Heart left ventricle (tissue), 16 donors: ENCODE results near the gene EVC. TPM values are rescaled to one million over a fixed set of nuclear protein-coding genes. Genes with fewer than 3 reads are reported as not detected.

Source experiments
- ATAC-seq, 4 donors: fragments of 200-7000 bp; cut with Tn5 transposase; one replicate each; pipeline ENCODE4 v1.9.1; 2020 to 2022; ENCODE audit warnings: moderate library complexity in 4 of 4, mild to moderate bottlenecking in 3 of 4, moderate number of reproducible peaks in 1 of 4
- DNase-seq, 5 donors: peaks; one replicate each; pipeline ENCODE4 v3.0.0-alpha.2; 2020
- H3K27ac ChIP-seq, 12 donors: fragments of 200-600 bp; sonication (generic) in 4 of 12; one replicate each; pipeline versions ENCODE4 v1.5.0 to v1.8.0; 2016 to 2022; ENCODE audit warnings: mild to moderate bottlenecking in 2 of 12
- H3K27me3 ChIP-seq, 9 donors: fragments of 200-600 bp; sonication (generic) in 2 of 9; one replicate each; pipeline versions ENCODE4 v1.5.1 to v1.8.0; 2016 to 2022; ENCODE audit warnings: mild to moderate bottlenecking in 3 of 9
- H3K36me3 ChIP-seq, 9 donors: fragments of 200-600 bp; sonication (generic) in 2 of 9; one replicate each; pipeline versions ENCODE4 v1.5.0 to v1.8.0; 2018 to 2022; ENCODE audit warnings: mild to moderate bottlenecking in 2 of 9
- H3K4me1 ChIP-seq, 12 donors: fragments of 200-600 bp; sonication (generic) in 4 of 12; one replicate each; pipeline versions ENCODE4 v1.5.0 to v1.8.0; 2016 to 2022; ENCODE audit warnings: mild to moderate bottlenecking in 3 of 12
- H3K4me3 ChIP-seq, 12 donors: fragments of 200-600 bp; sonication (generic) in 4 of 12; one replicate each; pipeline versions ENCODE4 v1.5.0 to v1.8.0; 2017 to 2022; ENCODE audit warnings: mild to moderate bottlenecking in 9 of 12, moderate library complexity in 4 of 12
- H3K9me3 ChIP-seq, 12 donors: fragments of 200-600 bp; sonication (generic) in 4 of 12; one replicate each; pipeline versions ENCODE4 v1.5.0 to v1.8.0; 2016 to 2022; ENCODE audit warnings: mild to moderate bottlenecking in 1 of 12
- POLR2A ChIP-seq, 2 donors: fragments of 450-650 bp; IDR thresholded peaks; one replicate each; pipeline ENCODE4 v1.6.1; 2017; ENCODE audit warnings: antibody characterized with exemption in 2 of 2, mild to moderate bottlenecking in 2 of 2, moderate library complexity in 2 of 2
- WGBS, 4 donors: extraction: QIAGEN DNeasy Blood & Tissue Kit in 2 of 4; methylation state at CpG; one replicate each; pipeline versions ENCODE4 v1.1.5 to v1.1.7; 2013 to 2018; 5-methylcytosine and 5-hydroxymethylcytosine counted together
- intact Hi-C, 10 donors: fragments of 100-400 bp; cut with DNase I; formaldehyde crosslinking; loops; one replicate each; pipeline versions ENCODE4 v1.11.1 to v1.14.2; 2022
- polyA plus RNA-seq, 2 donors: library from polyadenylated mRNA; stranded (reverse); fragments of 200-250 nt; gene quantifications; one replicate each; pipeline ENCODE4 v1.2.3, GENCODE V29; 2013
- total RNA-seq, 9 donors: library from RNA; depleted of rRNA in 2 of 9; stranded (reverse); fragments of >200 nt in 2 of 9; fragmentation: NEBNext Ultra II Directional in 3 of 9; extraction: Animal tissue kit (Norgen Biotek cat#: 25700) in 3 of 9; gene quantifications; one replicate each; pipeline versions ENCODE4 v1.1.0 to v1.2.4, GENCODE V29; 2016 to 2023
- TF ChIP-seq, protein P1 (sequence below), 12 donors: fragments of 200-600 bp; sonication (generic) in 4 of 12; IDR thresholded peaks; one replicate each; pipeline versions ENCODE4 v1.5.0 to v1.8.0; 2018 to 2022; ENCODE audit warnings: antibody characterized with exemption in 12 of 12, mild to moderate bottlenecking in 5 of 12
- donor health status: ischemic (EF 13 %, LVEDD 7.1; RV severe dilation, severe dysfunction).
- donor health status: healthy with polysubstance abuse.
- donor health status: DM: no; HTN: yes; CAD: no.
- donor health status: DM: no; HTN: no; CAD: no.
- donor health status: ischemic (EF 25% LVEDD 6.9; RV normal size, moderate dysfunction).
- donor health status: ischemic (EF 25% LVEDD 5.7; RV mildly dilated, moderate dysfunction).
- donor health status: healthy.
- donor health status: DM: yes; HTN: yes; CAD: no.
- donor health status: ischemic (EF 35%, LVEDD 5.7; RV mildly dilated, moderate dysfunction).
- donor health status: nonischemic (EF 11% LVEDD 7.7; RV severe dilation, severe dysfunction).
- donor health status: DM: yes; HTN: yes; CAD: no.
- donor health status: PGD.
- donor health status: ischemic (EF 29% LVEDD 5.4; RV normal size, mild dysfunction).
- donor health status: nonischemic (EF 23%, LVEDD 6.1; RV moderate dilation, normal function).

Gene EVC
- total and polyA plus RNA-seq, 11 donors = 2.4 to 11.3 (median 4.1) TPM

- TF ChIP-seq POLR2A (IDR thresholded peaks at IDR 0.05) = no peak
- TF ChIP-seq, protein P1, sequence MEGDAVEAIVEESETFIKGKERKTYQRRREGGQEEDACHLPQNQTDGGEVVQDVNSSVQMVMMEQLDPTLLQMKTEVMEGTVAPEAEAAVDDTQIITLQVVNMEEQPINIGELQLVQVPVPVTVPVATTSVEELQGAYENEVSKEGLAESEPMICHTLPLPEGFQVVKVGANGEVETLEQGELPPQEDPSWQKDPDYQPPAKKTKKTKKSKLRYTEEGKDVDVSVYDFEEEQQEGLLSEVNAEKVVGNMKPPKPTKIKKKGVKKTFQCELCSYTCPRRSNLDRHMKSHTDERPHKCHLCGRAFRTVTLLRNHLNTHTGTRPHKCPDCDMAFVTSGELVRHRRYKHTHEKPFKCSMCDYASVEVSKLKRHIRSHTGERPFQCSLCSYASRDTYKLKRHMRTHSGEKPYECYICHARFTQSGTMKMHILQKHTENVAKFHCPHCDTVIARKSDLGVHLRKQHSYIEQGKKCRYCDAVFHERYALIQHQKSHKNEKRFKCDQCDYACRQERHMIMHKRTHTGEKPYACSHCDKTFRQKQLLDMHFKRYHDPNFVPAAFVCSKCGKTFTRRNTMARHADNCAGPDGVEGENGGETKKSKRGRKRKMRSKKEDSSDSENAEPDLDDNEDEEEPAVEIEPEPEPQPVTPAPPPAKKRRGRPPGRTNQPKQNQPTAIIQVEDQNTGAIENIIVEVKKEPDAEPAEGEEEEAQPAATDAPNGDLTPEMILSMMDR (IDR thresholded peaks at IDR 0.05) = no peak
- H3K27ac ChIP-seq = no peak overlapping the region
- H3K9me3 ChIP-seq = peaks cover 0 to 20% (median 7%) of the 10 kb centered on the region in 12 donors
- intact Hi-C loops = no loop called here
- no peaks in the 10 kb centered on the region for H3K27me3 ChIP-seq
- DNase-seq (no peak), ATAC-seq (no peak)
- peaks cover 0 to 2% (median 0%) of the 10 kb centered on the region in 12 donors for H3K4me1 ChIP-seq
- no peak overlapping the region for H3K4me3 ChIP-seq
- WGBS, 4 donors = 84 to 90% (median 88%) methylated on average over 4 of the region's 4 CpGs
- H3K36me3 ChIP-seq = peaks cover 0 to 23% (median 0%) of the 10 kb centered on the region in 9 donors
Observed at GRCh38 chr4:5717449-5718158, 6.6 kb downstream of the EVC start.

GRCh38 chr4:5718411-5718810 is 7.4 kb downstream of the EVC start:
- ATAC-seq (no peak), DNase-seq (no peak)
- Histone ChIP-seq H3K4me3 (no peak overlapping the region), H3K36me3 (peaks cover 0 to 26% (median 0%) of the 10 kb centered on the region in 9 donors), H3K27me3 (no peaks in the 10 kb centered on the region), H3K9me3 (peaks cover 0 to 20% (median 7%) of the 10 kb centered on the region in 12 donors), H3K4me1 (no peaks in the 10 kb centered on the region), H3K27ac (no peak overlapping the region)
- intact Hi-C loops = no loop called here
- no peak for TF ChIP-seq POLR2A (IDR thresholded peaks at IDR 0.05)
- TF ChIP-seq, protein P1 (IDR thresholded peaks at IDR 0.05) = no peak
- WGBS, 4 donors = 77 to 91% (median 80%) methylated on average over 4 of the region's 4 CpGs

GRCh38 chr4:5719350-5720055 is 8.5 kb downstream of the EVC start:
- H3K4me1 ChIP-seq = no peaks in the 10 kb centered on the region
- no peak overlapping the region for H3K4me3 ChIP-seq
- peaks cover 0 to 17% (median 7%) of the 10 kb centered on the region in 12 donors for H3K9me3 ChIP-seq
- intact Hi-C loops = no loop called here
- ATAC-seq (no peak), DNase-seq (no peak)
- TF ChIP-seq POLR2A (IDR thresholded peaks at IDR 0.05) = no peak
- TF ChIP-seq, protein P1 (IDR thresholded peaks at IDR 0.05) = no peak
- H3K36me3 ChIP-seq = peaks cover 0 to 32% (median 0%) of the 10 kb centered on the region in 9 donors
- H3K27ac ChIP-seq = no peak overlapping the region
- no peaks in the 10 kb centered on the region for H3K27me3 ChIP-seq
- 78 to 86% (median 84%) methylated on average over 7 of the region's 7 CpGs for WGBS, 4 donors

DNA sequence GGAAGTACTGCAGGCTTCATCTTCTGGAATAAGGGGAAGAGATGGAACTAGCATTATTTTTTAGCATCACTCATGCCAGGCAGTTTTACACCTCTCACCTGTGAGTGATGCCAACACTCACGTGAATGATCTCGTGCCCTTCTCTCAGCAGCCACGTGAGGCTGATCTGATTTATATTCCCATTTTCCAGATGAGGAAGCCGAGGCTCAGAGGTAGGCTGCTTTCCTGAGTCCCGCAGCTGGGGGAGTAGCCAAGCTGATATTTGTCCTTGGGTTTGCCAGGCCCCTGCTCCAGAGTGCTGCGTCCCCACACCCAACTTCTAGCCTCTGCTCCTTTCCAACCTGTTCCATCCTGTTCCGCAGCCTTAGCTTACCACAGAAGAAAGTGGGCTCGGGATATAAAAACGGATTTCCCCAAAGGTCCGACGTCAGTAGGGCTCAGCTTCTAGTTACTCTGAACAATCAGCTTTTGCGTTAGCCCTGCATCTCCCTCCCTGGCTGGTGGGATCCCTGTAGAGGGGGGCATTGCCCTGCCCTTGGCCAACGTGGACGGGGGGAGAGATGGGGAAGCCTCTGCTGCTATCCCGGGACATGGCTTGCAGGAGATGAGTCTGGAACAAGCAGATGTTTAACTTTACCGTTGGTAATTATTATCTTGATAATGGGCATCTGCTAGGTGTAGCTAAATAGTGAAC is 9.3 kb downstream of the EVC start:
- WGBS, 4 donors = 81 to 90% (median 87%) methylated on average over 15 to 16 of the region's 16 CpGs
- Histone ChIP-seq H3K9me3 (peaks cover 0 to 14% (median 2%) of the 10 kb centered on the region in 12 donors), H3K4me1 (no peaks in the 10 kb centered on the region), H3K36me3 (peaks cover 0 to 32% (median 0%) of the 10 kb centered on the region in 9 donors), H3K4me3 (no peak overlapping the region), H3K27ac (no peak overlapping the region), H3K27me3 (no peaks in the 10 kb centered on the region)
- DNase-seq = no peak
- TF ChIP-seq, protein P1 (IDR thresholded peaks at IDR 0.05) = no peak
- TF ChIP-seq POLR2A (IDR thresholded peaks at IDR 0.05) = no peak
- intact Hi-C loops = no loop called here
- no peak for ATAC-seq
